WERI-Rb-1 (cell line): ENCODE results near the gene FNDC1.

Source experiments
- DNase-seq: peaks from one replicate; pipeline ENCODE4 v3.0.0-alpha.2; 2020
- H3K27ac ChIP-seq: fragments of 250-450 bp; sonication (Bioruptor Pico); 2 replicates; pipeline ENCODE4 v1.5.1; 2020; ENCODE audit warnings: mild to moderate bottlenecking, moderate library complexity
- H3K27me3 ChIP-seq: fragments of 250-450 bp; sonication (Bioruptor Pico); 2 replicates; pipeline ENCODE4 v1.5.1; 2021; ENCODE audit warnings: mild to moderate bottlenecking, low read depth, moderate library complexity; ENCODE audit not compliant: insufficient read depth, severe bottlenecking
- H3K36me3 ChIP-seq: fragments of 250-450 bp; sonication (Bioruptor Pico); 2 replicates; pipeline ENCODE4 v1.5.1; 2020; ENCODE audit warnings: mild to moderate bottlenecking, moderate library complexity
- H3K4me3 ChIP-seq: 2 replicates; pipeline ENCODE4 v1.5.1; 2011; ENCODE audit warnings: low read depth, mild to moderate bottlenecking, control low read depth, low read length
- H3K9me3 ChIP-seq: fragments of 250-450 bp; sonication (Bioruptor Pico); 2 replicates; pipeline ENCODE4 v1.5.1; 2021; ENCODE audit warnings: mild to moderate bottlenecking, moderate library complexity; ENCODE audit not compliant: severe bottlenecking
- CTCF ChIP-seq: IDR thresholded peaks from 2 replicates; pipeline ENCODE4 v1.5.1; 2011; ENCODE audit warnings: low read depth, mild to moderate bottlenecking, control low read depth, inconsistent platforms, low read length

Gene FNDC1

GRCh38 chr6:159196430-159196975, 27.3 kb downstream of the FNDC1 start:
- no peak overlapping the region for H3K4me3 ChIP-seq
- no peak for TF ChIP-seq CTCF
- H3K27me3 ChIP-seq, result peaks cover 55% of the 10 kb centered on the region
- no peak for DNase-seq
- H3K36me3 ChIP-seq, result no peaks in the 10 kb centered on the region
- no peak overlapping the region for H3K27ac ChIP-seq
- no peaks in the 10 kb centered on the region for H3K9me3 ChIP-seq

GRCh38 chr6:159197251-159197650, 28.1 kb downstream of the FNDC1 start:
- peaks cover 55% of the 10 kb centered on the region for H3K27me3 ChIP-seq
- no peak overlapping the region for H3K27ac ChIP-seq
- H3K36me3 ChIP-seq, result no peaks in the 10 kb centered on the region
- no peak for DNase-seq
- H3K9me3 ChIP-seq, result no peaks in the 10 kb centered on the region
- TF ChIP-seq CTCF, result no peak
- no peak overlapping the region for H3K4me3 ChIP-seq

GRCh38 chr6:159201336-159201735, 32.1 kb downstream of the FNDC1 start:
- Histone ChIP-seq H3K4me3 (no peak overlapping the region), H3K36me3 (no peaks in the 10 kb centered on the region), H3K27ac (no peak overlapping the region), H3K9me3 (no peaks in the 10 kb centered on the region), H3K27me3 (peaks cover 63% of the 10 kb centered on the region)
- no peak for TF ChIP-seq CTCF
- DNase-seq, result no peak

GRCh38 chr6:159203304-159204005, 34.3 kb downstream of the FNDC1 start:
- Histone ChIP-seq H3K4me3 (no peak overlapping the region), H3K27me3 (peaks cover 63% of the 10 kb centered on the region), H3K9me3 (no peaks in the 10 kb centered on the region), H3K36me3 (no peaks in the 10 kb centered on the region), H3K27ac (no peak overlapping the region)
- TF ChIP-seq CTCF, result no peak
- DNase-seq, result no peak

- no peak overlapping the region for H3K4me3 ChIP-seq
- H3K36me3 ChIP-seq, result no peaks in the 10 kb centered on the region
- H3K27me3 ChIP-seq, result peaks cover 67% of the 10 kb centered on the region
- no peak overlapping the region for H3K27ac ChIP-seq
- no peak for DNase-seq
- TF ChIP-seq CTCF, result no peak
- H3K9me3 ChIP-seq, result no peaks in the 10 kb centered on the region
These were observed 35.4 kb downstream of the FNDC1 start for GRCh38 chr6:159204605-159205004.

GRCh38 chr6:159212028-159212427, 42.8 kb downstream of the FNDC1 start:
- no peak for TF ChIP-seq CTCF
- DNase-seq, result no peak
- H3K27ac ChIP-seq, result no peak overlapping the region
- no peaks in the 10 kb centered on the region for H3K36me3 ChIP-seq
- peaks cover 89% of the 10 kb centered on the region for H3K27me3 ChIP-seq
- H3K4me3 ChIP-seq, result no peak overlapping the region
- no peaks in the 10 kb centered on the region for H3K9me3 ChIP-seq
